ENCODE results near the gene TNRC18. TPM values are rescaled to one million over a fixed set of nuclear protein-coding genes. Genes with fewer than 3 reads are reported as not detected.

TNRC18 gene
- total and polyA plus RNA-seq, 2 donors (not counting 3 experiments of a cell fraction or from before 2014, with no cell fraction given): 14.8 to 64.6 TPM

GRCh38 chr7:5359344-5359743, 64.3 kb downstream of the TNRC18 start:
- H3K27me3 ChIP-seq (ENCODE audit: control insufficient read depth in 2 of 2, insufficient read depth in 2 of 2, low read length in 2 of 2): no peaks in the 10 kb centered on the region
- H2AFZ ChIP-seq (ENCODE audit: low read depth, low read length): no peak overlapping the region
- TF ChIP-seq MAX (IDR thresholded peaks at IDR 0.05; ENCODE audit: insufficient read depth, insufficient read length) (no peak), CTCF (IDR thresholded peaks at IDR 0.05; ENCODE audit: extremely low read depth in 1 of 2, insufficient read depth in 1 of 2, low read depth in 1 of 2, low read length in 2 of 2) (no peak), MYC (IDR thresholded peaks at IDR 0.05; ENCODE audit: low read depth, low read length) (no peak), JUN (IDR thresholded peaks at IDR 0.05; ENCODE audit: borderline replicate concordance, insufficient read depth, insufficient read length, low read depth) (no peak), POLR2A (IDR thresholded peaks at IDR 0.05; ENCODE audit: low read depth, low read length) (no peak), EZH2 (IDR thresholded peaks at IDR 0.05; ENCODE audit: borderline replicate concordance, low read depth, low read length, severe bottlenecking) (no peak), GATA2 (IDR thresholded peaks at IDR 0.05; ENCODE audit: insufficient read depth, insufficient read length, low read depth, low read length) (no peak), FOS (IDR thresholded peaks at IDR 0.05; ENCODE audit: borderline replicate concordance, insufficient read depth, low read length) (no peak), POLR2AphosphoS5 (IDR thresholded peaks at IDR 0.05; ENCODE audit: insufficient read depth, low read depth, low read length) (no peak)
- peaks cover 6% of the 10 kb centered on the region for H3K79me2 ChIP-seq (ENCODE audit: control insufficient read depth, insufficient read depth, low read length)
- POLR2A ChIA-PET: no interaction called here
- no TSS peak for BruUV-seq (replicated peaks)
- no peak overlapping the region for H3K4me2 ChIP-seq (ENCODE audit: insufficient read depth, low read length)
- H3K4me3 ChIP-seq (replicated peaks in 1 of 3; ENCODE audit: insufficient read depth in 1 of 3, low read depth in 1 of 3, low read length in 3 of 3): no peak overlapping the region
- H4K20me1 ChIP-seq (replicated peaks; ENCODE audit: control insufficient read depth, extremely low read depth, insufficient read depth, low read length): no peaks in the 10 kb centered on the region
- H3K4me1 ChIP-seq (ENCODE audit: control insufficient read depth, extremely low read depth, insufficient read depth, low read length): no peaks in the 10 kb centered on the region
- FAIRE-seq (no peak), DNase-seq (ENCODE audit: low read depth, low spot score) (no peak)
- H3K36me3 ChIP-seq (ENCODE audit: control insufficient read depth in 2 of 2, extremely low read depth in 1 of 2, insufficient read depth in 2 of 2, low read length in 2 of 2): peaks cover 0 to 43% of the 10 kb centered on the region in 2 experiments
- dilution Hi-C loops (cut with MboI; ENCODE audit: extremely low pct_ligation_motif_present, low sequenced_read_pairs) (no loop called here), intact Hi-C loops (cut with micrococcal nuclease) (no loop called here)
- no peaks in the 10 kb centered on the region for H3K9me3 ChIP-seq (replicated peaks; ENCODE audit: control insufficient read depth, insufficient read depth, low read length)
- H3K9ac ChIP-seq (replicated peaks; ENCODE audit: extremely low read depth, insufficient read depth, low read length): no peak overlapping the region
- no peaks in the 10 kb centered on the region for H3K9me1 ChIP-seq (replicated peaks; ENCODE audit: control insufficient read depth, extremely low read depth, insufficient read depth, low read length)
- CTCF ChIA-PET: interaction anchor here (1.6 kb wide), 1 partner anchor 119 kb away, joined by 6 read pairs; no protein-coding TSS in a partner anchor
- H3K27ac ChIP-seq (ENCODE audit: insufficient read depth, low read depth, low read length): no peak overlapping the region
